Thymus (tissue), 11 donors: Measurements from ENCODE around the gene HES4. TPM values are rescaled to one million over a fixed set of nuclear protein-coding genes. Genes with fewer than 3 reads are reported as not detected.

ENCODE experiments used
- DNase-seq, 9 donors: peaks; one replicate each; pipeline ENCODE4 v3.0.0-alpha.2; 2013; ENCODE audit warnings: low spot score in 9 of 9, low read depth in 6 of 9, missing footprints in 1 of 9
- H3K27ac ChIP-seq, 2 donors: one replicate each; pipeline ENCODE4 v1.5.1; 2013; ENCODE audit warnings: control low read depth in 1 of 2, low read depth in 1 of 2, low read length in 1 of 2, mild to moderate bottlenecking in 1 of 2, moderate library complexity in 1 of 2
- H3K27me3 ChIP-seq, 2 donors: one replicate each; pipeline ENCODE4 v1.5.1; 2013; ENCODE audit warnings: low read length in 1 of 2; ENCODE audit not compliant: control insufficient read depth in 2 of 2, insufficient read depth in 1 of 2
- H3K36me3 ChIP-seq, 2 donors: one replicate each; pipeline ENCODE4 v1.5.1; 2013; ENCODE audit warnings: low read length in 1 of 2, mild to moderate bottlenecking in 1 of 2, moderate library complexity in 1 of 2; ENCODE audit not compliant: control insufficient read depth in 2 of 2, insufficient read depth in 2 of 2
- H3K4me1 ChIP-seq, 2 donors: one replicate each; pipeline ENCODE4 v1.5.1; 2013; ENCODE audit warnings: low read length in 2 of 2; ENCODE audit not compliant: control insufficient read depth in 2 of 2, insufficient read depth in 2 of 2
- H3K4me3 ChIP-seq, 2 donors: one replicate each; pipeline ENCODE4 v1.5.1; 2013; ENCODE audit warnings: low read length in 2 of 2, control low read depth in 1 of 2, mild to moderate bottlenecking in 1 of 2
- H3K9me3 ChIP-seq, 2 donors: one replicate each; pipeline ENCODE4 v1.5.1; 2013; ENCODE audit warnings: low read length in 1 of 2, mild to moderate bottlenecking in 1 of 2; ENCODE audit not compliant: control insufficient read depth in 2 of 2, insufficient read depth in 1 of 2
- WGBS: extraction: QIAGEN DNeasy Blood & Tissue Kit; methylation state at CpG from one replicate; pipeline ENCODE4 v1.1.7; 2013; 5-methylcytosine and 5-hydroxymethylcytosine counted together
- polyA plus RNA-seq: library from polyadenylated mRNA; stranded (reverse); fragments of 200-250 nt; gene quantifications from one replicate; pipeline ENCODE4 v1.2.3, GENCODE V29; 2013
- total RNA-seq: library from RNA; stranded (reverse); fragments of 120-200 nt; gene quantifications from one replicate; pipeline ENCODE4 v1.2.4, GENCODE V29; 2013
- donor health status: healthy.

The HES4 gene
- total and polyA plus RNA-seq, 2 donors = 15.5 to 61.3 TPM

- no peak overlapping the region for H3K27ac ChIP-seq
- 89% methylated on average over 23 of the region's 23 CpGs for WGBS
- peaks cover 16 to 30% of the 10 kb centered on the region in 2 donors for H3K4me1 ChIP-seq
- no peak for DNase-seq
- no peaks in the 10 kb centered on the region for H3K36me3 ChIP-seq
- peaks cover 0 to under 1% of the 10 kb centered on the region in 2 donors for H3K9me3 ChIP-seq
- peaks cover 24 to 59% of the 10 kb centered on the region in 2 donors for H3K27me3 ChIP-seq
- H3K4me3 ChIP-seq = no peak overlapping the region
Observed at GRCh38 chr1:1005774-1006304, 5.9 kb upstream of the HES4 start.

GRCh38 chr1:1004780-1005697 is 5.1 kb upstream of the HES4 start:
- H3K4me1 ChIP-seq = peaks cover 20 to 37% of the 10 kb centered on the region in 2 donors
- peaks cover 32 to 66% of the 10 kb centered on the region in 2 donors for H3K27me3 ChIP-seq
- DNase-seq = no peak
- no peak overlapping the region for H3K4me3 ChIP-seq
- H3K9me3 ChIP-seq = peaks cover 0 to 1% of the 10 kb centered on the region in 2 donors
- H3K36me3 ChIP-seq = no peaks in the 10 kb centered on the region
- no peak overlapping the region for H3K27ac ChIP-seq
- WGBS = 9% methylated on average over 21 of the region's 21 CpGs

- peaks cover 33 to 69% of the 10 kb centered on the region in 2 donors for H3K27me3 ChIP-seq
- peaks cover 0 to 1% of the 10 kb centered on the region in 2 donors for H3K9me3 ChIP-seq
- H3K4me1 ChIP-seq = peaks cover 24 to 39% of the 10 kb centered on the region in 2 donors
- H3K27ac ChIP-seq = no peak overlapping the region
- no peaks in the 10 kb centered on the region for H3K36me3 ChIP-seq
- 33% methylated on average over 7 of the region's 7 CpGs for WGBS
- no peak overlapping the region for H3K4me3 ChIP-seq
- DNase-seq = no peak
Observed at GRCh38 chr1:1004420-1004779, 4.5 kb upstream of the HES4 start.

GRCh38 chr1:1003618-1004419 is 3.9 kb upstream of the HES4 start:
- H3K4me1 ChIP-seq = peaks cover 30 to 39% of the 10 kb centered on the region in 2 donors
- no peak for DNase-seq
- H3K27ac ChIP-seq = no peak overlapping the region
- H3K36me3 ChIP-seq = no peaks in the 10 kb centered on the region
- H3K27me3 ChIP-seq = peaks cover 37 to 73% of the 10 kb centered on the region in 2 donors
- no peak overlapping the region for H3K4me3 ChIP-seq
- WGBS = 91% methylated on average over 22 of the region's 22 CpGs
- peaks cover 0 to 1% of the 10 kb centered on the region in 2 donors for H3K9me3 ChIP-seq

DNA sequence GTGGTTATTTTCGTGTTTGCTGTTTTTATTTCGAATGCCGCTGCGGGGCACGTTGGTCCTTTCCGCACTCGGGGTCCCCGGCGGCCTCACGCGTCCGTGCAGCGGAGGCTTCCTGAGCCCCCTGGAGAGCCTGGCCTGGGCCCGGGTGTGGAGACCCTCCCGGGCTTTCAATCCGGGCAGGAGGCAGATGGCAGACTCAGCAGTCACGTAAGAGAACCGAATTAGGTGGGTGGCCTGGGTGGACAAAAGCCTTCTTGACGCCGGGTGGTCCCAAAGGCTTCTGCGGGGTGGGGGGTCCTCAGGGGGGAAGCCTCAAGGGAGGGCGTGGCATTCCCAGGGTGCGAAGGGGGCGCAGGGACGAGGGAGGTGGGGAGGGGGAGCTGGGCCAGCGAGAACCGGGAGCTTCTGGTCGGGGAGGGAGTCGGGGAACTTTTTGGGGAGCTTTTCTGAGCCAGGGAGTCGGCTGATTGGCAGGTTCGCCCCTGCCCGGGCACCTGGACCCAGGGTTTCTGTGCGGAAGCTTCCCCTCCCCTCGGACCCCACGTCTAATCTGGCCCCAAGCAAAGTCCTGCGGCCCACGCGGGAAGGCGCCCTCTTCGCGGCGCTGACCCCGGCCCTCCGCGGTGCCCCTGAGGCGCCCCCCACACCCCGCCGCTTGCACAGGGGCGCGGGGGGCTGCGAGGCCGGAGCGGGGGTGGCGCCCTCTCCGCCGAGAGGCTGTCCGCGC is 1.3 kb upstream of the HES4 start:
- no peak for DNase-seq
- Histone ChIP-seq H3K36me3 (peaks cover 0 to 4% of the 10 kb centered on the region in 2 donors), H3K27me3 (peaks cover 47 to 87% of the 10 kb centered on the region in 2 donors), H3K27ac (peak overlapping the region; percentile 42 to 62), H3K4me3 (peak overlapping the region; percentile 53 to 63), H3K4me1 (peaks cover 35 to 61% of the 10 kb centered on the region in 2 donors), H3K9me3 (peaks cover 1 to 4% of the 10 kb centered on the region in 2 donors)
- 3% methylated on average over 58 of the region's 58 CpGs for WGBS

GRCh38 chr1:1000357-1001056 is 610 bp upstream of the HES4 start:
- Histone ChIP-seq H3K9me3 (peaks cover 1 to 4% of the 10 kb centered on the region in 2 donors), H3K4me3 (peak overlapping the region; percentile 53 to 63), H3K36me3 (peaks cover 0 to 4% of the 10 kb centered on the region in 2 donors), H3K4me1 (peaks cover 38 to 64% of the 10 kb centered on the region in 2 donors), H3K27ac (peak overlapping the region; percentile 64 to 88), H3K27me3 (peaks cover 49 to 87% of the 10 kb centered on the region in 2 donors)
- WGBS = 1% methylated on average over 75 of the region's 75 CpGs
- peak in 2 of 9 donors; percentile 65 to 70 for DNase-seq

GRCh38 chr1:998995-999724 is 737 bp downstream of the HES4 start:
- Histone ChIP-seq H3K36me3 (peaks cover 0 to 4% of the 10 kb centered on the region in 2 donors), H3K4me3 (peak overlapping the region; percentile 53 to 63), H3K27me3 (peaks cover 41 to 83% of the 10 kb centered on the region in 2 donors), H3K4me1 (peaks cover 32 to 51% of the 10 kb centered on the region in 2 donors), H3K9me3 (peaks cover 1 to 4% of the 10 kb centered on the region in 2 donors), H3K27ac (peak overlapping the region in 1 of 2 donors; percentile 71)
- WGBS = under 1% methylated on average over 86 of the region's 86 CpGs
- DNase-seq = peak in 1 of 9 donors; percentile 44

- DNase-seq = peak in 2 of 9 donors; percentile 51 to 61
- H3K4me3 ChIP-seq = peak overlapping the region; percentile 37 to 63
- H3K4me1 ChIP-seq = peaks cover 32 to 48% of the 10 kb centered on the region in 2 donors
- no peak overlapping the region for H3K27ac ChIP-seq
- H3K27me3 ChIP-seq = peaks cover 38 to 78% of the 10 kb centered on the region in 2 donors
- H3K36me3 ChIP-seq = peaks cover 0 to 4% of the 10 kb centered on the region in 2 donors
- H3K9me3 ChIP-seq = peaks cover 1 to 6% of the 10 kb centered on the region in 2 donors
- under 1% methylated on average over 27 of the region's 27 CpGs for WGBS
Observed at GRCh38 chr1:998745-998994, 1.2 kb downstream of the HES4 start.
